PFSK-1 (cell line): Measurements from ENCODE around the gene CCL13.

Source experiments
- FOXP2 ChIP-seq: optimal IDR thresholded peaks from 2 replicates; pipeline ENCODE3; 2011; ENCODE audit warnings: borderline replicate concordance, control low read depth, inconsistent platforms; ENCODE audit not compliant: insufficient read depth; ENCODE audit errors: extremely low read length, extremely low read depth
- POLR2AphosphoS5 ChIP-seq: IDR thresholded peaks from 2 replicates; pipeline ENCODE4 v1.6.1; 2012; ENCODE audit warnings: low read depth, mild to moderate bottlenecking, control low read depth, low read length, moderate library complexity
- SIN3A ChIP-seq: IDR thresholded peaks from 2 replicates; pipeline ENCODE4 v1.6.1; 2012; ENCODE audit warnings: mild to moderate bottlenecking, low read length, moderate library complexity, borderline replicate concordance; ENCODE audit not compliant: insufficient read depth
- TAF1 ChIP-seq: IDR thresholded peaks from 2 replicates; pipeline ENCODE4 v1.6.1; 2012; ENCODE audit warnings: low read length, control low read depth, borderline replicate concordance; ENCODE audit not compliant: insufficient read depth
- TF ChIP-seq, protein P1 (sequence below), 2 experiments: IDR thresholded peaks; 2 replicates each; pipeline versions ENCODE4 v1.6.1 to v1.8.0; 2011 to 2012; ENCODE audit warnings: low read depth in 2 of 2, low read length in 2 of 2, control low read depth in 1 of 2, inconsistent platforms in 1 of 2, mild to moderate bottlenecking in 1 of 2, moderate library complexity in 1 of 2; ENCODE audit not compliant: insufficient read depth in 1 of 2

CCL13 gene

DNA sequence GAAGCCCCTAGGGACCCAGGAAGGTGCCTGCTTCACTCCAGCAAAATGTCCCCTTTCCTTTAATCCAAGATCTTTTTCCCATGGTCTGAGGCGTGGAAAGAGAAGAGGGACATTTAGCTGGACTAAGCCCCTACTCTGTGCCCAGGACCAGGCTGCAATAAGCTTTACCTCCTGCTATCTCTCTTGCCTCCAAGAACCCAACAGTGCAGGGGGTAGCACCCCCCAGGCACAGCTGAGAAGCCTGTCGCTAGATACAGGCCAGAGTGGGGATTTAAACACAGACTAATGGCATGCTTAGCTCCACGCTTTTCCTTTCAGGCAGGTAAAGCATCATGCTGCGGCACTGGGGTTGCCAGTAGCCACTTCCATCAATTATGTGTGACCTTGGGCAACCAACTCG, 31.3 kb downstream of the CCL13 start:
- TF ChIP-seq, protein P1, sequence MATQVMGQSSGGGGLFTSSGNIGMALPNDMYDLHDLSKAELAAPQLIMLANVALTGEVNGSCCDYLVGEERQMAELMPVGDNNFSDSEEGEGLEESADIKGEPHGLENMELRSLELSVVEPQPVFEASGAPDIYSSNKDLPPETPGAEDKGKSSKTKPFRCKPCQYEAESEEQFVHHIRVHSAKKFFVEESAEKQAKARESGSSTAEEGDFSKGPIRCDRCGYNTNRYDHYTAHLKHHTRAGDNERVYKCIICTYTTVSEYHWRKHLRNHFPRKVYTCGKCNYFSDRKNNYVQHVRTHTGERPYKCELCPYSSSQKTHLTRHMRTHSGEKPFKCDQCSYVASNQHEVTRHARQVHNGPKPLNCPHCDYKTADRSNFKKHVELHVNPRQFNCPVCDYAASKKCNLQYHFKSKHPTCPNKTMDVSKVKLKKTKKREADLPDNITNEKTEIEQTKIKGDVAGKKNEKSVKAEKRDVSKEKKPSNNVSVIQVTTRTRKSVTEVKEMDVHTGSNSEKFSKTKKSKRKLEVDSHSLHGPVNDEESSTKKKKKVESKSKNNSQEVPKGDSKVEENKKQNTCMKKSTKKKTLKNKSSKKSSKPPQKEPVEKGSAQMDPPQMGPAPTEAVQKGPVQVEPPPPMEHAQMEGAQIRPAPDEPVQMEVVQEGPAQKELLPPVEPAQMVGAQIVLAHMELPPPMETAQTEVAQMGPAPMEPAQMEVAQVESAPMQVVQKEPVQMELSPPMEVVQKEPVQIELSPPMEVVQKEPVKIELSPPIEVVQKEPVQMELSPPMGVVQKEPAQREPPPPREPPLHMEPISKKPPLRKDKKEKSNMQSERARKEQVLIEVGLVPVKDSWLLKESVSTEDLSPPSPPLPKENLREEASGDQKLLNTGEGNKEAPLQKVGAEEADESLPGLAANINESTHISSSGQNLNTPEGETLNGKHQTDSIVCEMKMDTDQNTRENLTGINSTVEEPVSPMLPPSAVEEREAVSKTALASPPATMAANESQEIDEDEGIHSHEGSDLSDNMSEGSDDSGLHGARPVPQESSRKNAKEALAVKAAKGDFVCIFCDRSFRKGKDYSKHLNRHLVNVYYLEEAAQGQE (IDR thresholded peaks at IDR 0.05; ENCODE audit: insufficient read depth in 1 of 2, low read depth in 2 of 2, low read length in 2 of 2): no peak
- TF ChIP-seq POLR2AphosphoS5 (no peak), FOXP2 (no peak), TAF1 (no peak), SIN3A (no peak)

DNA sequence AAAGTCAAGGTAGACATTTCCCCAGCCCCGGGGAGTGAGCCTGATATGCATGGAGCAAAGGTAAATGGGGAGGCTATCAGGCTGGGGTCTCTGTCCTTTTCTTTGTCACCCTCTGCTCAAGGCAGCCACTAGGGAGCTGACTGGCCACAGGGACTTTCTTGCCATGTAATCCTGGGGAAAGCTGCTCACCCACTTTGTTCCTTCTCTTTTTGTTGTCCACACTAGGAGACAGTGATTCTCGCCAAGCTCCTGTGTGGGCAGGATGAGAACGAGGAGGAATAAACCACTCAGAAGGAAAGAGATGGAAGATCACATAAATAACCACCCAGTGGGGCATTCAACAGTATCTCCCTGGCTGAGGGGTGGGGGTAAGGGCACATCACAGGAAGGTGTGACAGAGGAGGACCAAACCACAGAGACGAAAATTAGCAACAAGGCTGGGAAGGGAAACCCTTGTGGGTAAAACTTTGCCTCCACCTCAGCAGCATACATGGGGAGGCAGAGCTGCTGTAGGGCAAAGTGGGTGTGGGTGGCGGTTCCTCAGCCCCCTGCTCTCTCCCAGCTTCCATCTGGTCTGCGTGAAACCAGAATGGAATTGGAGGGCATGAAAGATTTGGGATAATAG, 33.0 kb downstream of the CCL13 start:
- TF ChIP-seq TAF1: no peak
- no peak for TF ChIP-seq SIN3A
- TF ChIP-seq POLR2AphosphoS5: no peak
- TF ChIP-seq, protein P1 (IDR thresholded peaks at IDR 0.05; ENCODE audit: insufficient read depth in 1 of 2, low read depth in 2 of 2, low read length in 2 of 2): no peak
- no peak for TF ChIP-seq FOXP2

DNA sequence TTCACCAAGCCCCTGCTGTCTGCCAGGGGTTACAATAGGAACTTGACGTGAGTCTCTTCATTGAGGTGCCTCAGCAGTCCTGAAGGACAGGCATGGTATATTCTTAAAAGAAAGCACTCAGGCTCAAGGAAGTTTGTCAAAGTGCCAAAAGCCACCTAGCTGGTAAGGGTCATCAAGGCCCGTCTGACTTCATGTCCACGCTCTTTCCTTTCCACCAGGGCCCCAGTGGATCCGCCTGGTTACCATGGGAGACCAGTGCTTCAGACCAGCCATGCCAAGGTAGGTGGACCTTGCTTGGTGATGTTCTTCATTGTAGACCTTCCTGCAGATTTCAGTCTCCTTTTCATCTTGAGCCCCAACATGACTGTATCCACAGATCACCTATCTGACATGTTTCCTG, 34.4 kb downstream of the CCL13 start:
- TF ChIP-seq SIN3A: no peak
- TF ChIP-seq POLR2AphosphoS5: no peak

DNA sequence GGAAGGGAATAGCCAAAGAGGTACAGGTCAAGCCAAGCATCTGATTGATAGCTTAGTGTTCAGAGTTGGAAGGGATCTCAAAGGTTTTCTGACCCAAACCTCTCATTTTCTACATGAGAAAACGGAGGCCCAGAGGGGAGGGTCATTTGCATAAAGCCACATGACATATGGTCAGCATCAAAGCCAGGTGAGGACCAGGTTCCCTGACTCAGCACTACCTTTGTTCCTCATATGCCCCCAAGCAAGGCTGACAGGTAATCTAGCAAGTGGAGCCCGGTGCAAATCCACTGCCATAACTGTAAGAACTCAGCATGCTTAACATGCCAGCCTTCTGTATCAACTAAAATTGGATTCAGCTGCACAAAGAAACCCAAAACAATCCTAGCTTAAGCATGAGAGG, 35.0 kb downstream of the CCL13 start:
- TF ChIP-seq SIN3A (no peak), FOXP2 (no peak), POLR2AphosphoS5 (no peak)

DNA sequence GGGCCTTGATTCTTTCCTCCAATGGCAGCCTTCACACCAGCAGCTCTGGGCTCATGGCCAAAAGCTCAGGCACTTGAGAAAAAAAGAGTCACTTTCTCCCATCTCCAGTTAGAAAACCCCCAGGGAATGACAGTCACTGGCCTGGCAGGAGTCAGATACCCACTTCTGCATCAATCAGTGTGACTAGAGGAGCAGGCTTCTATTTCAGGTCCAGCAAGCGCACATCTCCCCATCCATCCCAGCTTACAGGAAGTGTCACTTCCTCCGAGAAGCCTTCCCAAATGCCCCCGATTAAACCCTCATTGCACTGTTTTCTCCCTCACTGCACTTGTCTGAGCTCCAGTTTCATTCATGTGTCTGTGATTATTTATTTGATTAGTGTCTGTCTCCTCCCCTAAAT, 37.1 kb downstream of the CCL13 start:
- no peak for TF ChIP-seq SIN3A
- TF ChIP-seq TAF1: no peak
- TF ChIP-seq FOXP2: no peak

DNA sequence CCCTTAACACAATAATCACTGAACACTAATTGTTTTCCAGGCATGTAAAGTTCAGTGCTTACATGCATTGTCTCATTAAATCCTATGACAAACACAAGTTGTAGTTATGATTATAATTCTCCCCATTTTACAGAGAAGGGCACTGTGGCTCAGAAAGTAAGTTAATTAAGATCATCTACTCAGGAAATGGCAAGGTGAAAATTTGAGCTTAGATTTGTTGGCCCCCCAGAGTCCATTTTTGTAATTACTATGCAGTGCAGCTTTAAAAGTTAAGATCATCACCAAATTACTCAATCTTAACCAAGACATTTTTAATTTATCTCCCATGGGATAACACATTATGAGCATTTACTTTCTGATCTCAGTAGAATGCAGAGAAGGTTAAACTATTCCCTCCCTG, 41.0 kb downstream of the CCL13 start:
- TF ChIP-seq SIN3A (no peak), FOXP2 (no peak), TAF1 (no peak), POLR2AphosphoS5 (no peak)
- TF ChIP-seq, protein P1 (IDR thresholded peaks at IDR 0.05; ENCODE audit: insufficient read depth in 1 of 2, low read depth in 2 of 2, low read length in 2 of 2): no peak

DNA sequence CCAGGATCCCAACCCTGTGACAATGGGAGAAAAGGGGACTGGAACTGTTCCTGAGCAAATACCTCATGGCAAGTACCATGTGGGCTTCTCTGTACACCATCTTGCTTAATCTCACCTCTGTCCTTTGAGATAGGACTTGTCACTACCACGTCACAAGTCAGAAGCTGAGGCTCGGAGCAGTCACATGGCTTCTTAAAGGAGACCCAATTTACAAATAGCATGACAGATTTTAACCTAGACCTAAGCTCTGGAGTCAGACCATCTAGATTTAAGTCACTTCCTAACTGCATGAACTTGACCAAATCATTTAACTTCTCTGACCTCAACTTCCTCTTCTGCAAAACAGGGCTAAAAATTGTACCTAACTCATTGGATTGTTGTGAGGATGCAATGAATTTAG, 42.7 kb downstream of the CCL13 start:
- TF ChIP-seq TAF1: no peak
- TF ChIP-seq, protein P1 (IDR thresholded peaks at IDR 0.05; ENCODE audit: insufficient read depth in 1 of 2, low read depth in 2 of 2, low read length in 2 of 2): no peak
- TF ChIP-seq SIN3A: no peak
- TF ChIP-seq FOXP2: no peak
- no peak for TF ChIP-seq POLR2AphosphoS5
